Fibroblast of skin of back (primary cell): ENCODE results near the gene COPS9.

Source experiments
- DNase-seq: peaks from one replicate; pipeline ENCODE4 v3.0.0-alpha.2; 2013

COPS9 gene

DNA sequence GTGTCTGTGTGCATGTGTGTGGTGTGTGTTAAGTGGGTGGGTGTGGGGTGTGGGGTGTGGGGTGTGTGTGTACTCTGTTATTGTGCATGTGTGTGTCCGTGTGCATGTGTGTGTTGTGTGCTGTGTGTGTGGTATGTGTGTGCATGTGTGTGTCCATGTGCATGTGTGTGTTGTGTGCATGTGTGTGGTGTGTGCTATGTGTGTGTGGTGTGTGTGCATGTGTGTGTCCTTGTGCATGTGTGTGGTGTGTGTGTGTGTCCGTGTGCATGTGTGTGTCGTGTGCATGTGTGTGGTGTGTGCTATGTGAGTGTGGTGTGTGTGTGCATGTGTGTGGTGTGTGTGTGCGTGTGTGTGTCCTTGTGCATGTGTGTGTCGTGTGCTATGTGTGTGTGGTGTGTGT lies 11.3 kb upstream of the COPS9 start:
- DNase-seq = no peak

DNA sequence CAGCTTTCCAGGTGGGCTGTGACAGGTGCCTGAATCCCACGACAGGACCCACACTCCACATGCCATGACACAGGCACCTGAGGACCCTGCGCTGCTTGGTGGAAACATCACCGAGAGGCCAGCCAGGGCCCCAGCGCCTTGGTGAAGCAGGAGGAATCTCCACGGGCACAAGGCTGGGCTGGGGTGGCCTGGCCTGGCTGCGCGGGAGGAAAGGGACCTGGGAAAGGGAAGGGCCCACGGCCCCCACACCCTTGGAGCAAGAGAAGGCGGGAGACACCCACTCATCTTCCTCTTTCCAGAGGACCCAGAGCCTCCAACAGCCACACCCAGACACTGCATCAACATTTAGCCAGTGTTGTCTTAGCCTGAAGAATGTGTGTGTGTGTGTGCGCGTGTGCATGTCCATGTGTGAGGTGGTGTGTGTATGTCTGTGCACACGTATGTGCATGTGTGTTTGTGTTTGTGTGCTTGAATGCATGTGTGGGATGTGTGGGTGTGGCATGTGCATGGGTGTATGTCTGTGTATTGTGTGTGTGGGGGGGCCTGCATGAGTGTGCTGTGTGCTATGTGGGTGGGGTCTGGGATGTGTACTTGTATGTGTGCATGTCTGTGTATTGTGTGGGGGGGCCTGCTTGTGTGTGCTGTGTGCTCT lies 10.6 kb upstream of the COPS9 start:
- no peak for DNase-seq

DNA sequence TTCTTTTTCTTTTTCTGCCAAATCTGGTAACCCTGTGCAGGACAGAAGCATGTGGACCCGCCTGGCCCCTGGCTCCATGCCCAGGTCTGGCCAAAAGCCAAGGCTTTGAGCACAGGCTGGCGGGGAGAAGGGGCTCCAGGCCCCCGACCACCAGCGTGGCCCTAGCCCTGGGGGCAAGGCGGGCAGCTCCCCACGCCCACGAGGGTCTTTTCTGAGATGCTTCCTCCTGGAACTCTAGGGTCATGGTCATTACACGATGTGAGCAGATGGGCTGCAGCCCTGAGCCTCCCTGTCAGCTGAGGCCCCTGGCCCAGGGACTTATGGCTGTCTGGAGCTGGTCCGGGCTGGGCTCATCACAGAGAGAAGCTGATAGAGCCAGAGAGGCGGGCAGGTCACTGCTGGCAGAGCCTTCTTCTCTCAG lies 10.0 kb upstream of the COPS9 start:
- no peak for DNase-seq

DNA sequence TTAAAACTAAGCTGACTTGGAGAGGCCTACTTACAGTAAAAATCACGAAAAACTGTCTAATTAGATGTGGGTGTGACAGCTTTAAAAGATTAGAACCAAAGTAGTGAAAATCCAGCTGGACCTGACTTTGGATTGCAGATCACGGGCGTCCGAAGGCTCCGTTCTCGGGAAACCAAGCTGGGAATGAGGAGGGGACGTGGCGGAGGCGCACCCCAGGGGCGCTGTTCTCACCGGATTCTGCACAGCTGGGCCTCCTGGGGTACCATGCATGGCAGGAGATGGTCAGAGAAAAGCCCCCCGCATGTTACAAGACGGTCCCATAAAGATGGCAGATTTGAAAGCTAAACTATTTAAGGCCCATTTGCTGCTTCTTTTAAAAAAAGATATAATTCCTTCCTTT lies 9.4 kb upstream of the COPS9 start:
- no peak for DNase-seq

DNA sequence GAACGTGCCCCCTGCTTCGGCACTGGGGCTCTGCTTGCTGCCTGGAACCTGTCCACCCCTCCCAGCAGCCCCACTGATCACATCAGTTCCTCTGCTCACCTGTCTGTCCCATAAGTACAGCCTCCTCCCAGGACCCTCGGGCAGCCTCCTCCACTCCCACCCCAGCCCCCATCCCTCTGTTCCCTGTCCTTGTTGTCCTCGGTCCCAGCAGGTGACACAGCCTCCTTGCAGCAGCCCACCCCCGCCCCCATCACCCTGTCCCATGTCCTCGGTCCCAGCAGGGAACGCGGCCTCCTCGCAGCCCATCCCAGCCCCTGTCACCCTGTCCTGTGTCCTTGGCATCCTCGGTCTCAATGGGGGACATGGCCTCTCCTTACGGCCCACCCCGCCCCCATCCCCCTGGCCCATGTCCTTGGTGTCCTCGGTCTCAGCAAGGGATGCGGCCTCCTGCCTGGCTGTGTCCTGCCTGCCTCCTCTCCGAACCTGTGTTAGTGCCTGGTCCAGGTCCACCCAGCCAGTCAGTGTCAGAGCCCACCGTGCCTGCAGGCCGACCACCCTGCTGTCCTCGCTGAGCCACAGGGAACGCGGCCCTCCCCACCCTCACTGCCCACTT lies 8.7 kb upstream of the COPS9 start:
- no peak for DNase-seq

DNA sequence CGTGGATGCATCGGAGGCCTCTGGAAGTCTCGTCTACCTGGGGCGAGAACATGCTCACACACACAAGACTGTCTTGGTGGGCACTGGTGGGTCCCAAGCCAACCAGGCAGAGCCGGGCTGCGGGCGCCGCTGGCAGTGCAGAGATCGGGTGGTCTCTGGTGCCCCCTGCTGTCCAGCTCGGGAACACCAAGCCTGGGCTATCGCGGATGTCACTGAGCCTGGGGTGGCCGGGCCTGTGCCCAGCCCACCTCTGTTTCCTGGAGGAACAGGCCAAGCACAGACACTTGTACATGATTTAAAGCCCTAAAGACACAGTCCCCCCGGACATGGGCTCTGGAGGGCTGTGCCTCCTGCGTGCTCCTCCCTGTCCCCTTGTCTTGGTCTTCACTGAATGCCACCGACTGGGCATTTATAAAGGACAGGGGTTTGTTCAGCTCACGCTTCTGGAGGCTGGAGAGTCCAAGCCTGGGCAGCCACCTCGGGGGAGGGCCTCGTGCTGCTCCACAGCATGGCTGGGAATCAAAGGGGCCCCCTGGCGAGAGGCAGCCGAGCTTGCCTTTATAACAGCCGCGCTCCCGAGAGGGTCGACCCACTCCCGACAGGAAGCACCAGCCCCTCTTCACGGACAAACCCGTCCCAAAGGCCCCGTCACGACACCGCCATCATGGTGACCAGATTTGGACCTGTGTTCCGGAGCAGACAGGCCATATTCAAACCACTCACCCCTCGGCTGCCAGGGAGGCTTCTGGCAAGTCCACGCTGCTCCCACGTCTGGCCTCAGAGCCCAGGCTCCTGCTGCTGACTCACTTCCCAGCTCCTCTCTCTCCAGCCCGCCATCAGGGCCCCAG lies 7.9 kb upstream of the COPS9 start:
- DNase-seq = peak; percentile 45

DNA sequence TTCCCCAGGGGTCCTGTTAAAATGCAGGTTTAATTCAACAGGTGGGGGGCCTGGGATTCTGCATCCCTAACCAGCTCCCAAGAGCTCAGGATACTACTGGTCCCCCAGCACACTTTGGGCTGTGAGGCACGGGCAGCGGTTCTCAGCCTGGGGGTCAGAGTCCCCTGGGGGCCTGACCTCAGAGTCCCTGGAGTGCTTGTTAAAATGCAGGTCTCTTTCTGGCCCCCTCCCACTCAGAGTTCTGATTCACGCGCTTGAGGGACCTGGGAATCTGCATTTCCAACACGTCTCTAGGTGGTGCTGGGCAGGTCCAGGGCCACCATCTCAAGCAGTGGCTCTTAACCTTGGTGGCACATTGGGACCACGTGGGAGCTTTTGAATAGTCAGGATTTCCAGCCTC lies 7.2 kb upstream of the COPS9 start:
- DNase-seq = no peak

DNA sequence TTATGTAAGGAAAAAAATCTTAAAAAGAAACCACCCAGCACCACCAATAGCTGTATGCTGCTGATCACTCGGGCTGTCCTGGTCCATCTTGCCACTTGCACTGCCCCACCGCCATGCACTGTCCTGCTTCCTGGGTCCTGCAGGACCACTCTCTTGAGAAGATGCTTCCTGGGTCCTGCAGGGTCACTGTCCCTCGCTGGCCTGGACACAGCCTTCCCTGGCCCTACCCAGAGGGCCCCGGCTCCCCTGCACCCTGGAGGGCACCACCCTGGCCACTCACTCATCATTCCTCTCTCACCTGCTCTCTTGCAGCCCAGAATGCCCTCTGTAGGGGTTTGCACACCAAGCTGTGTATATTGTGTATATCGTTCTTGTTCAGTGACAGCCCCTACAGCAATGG lies 6.8 kb upstream of the COPS9 start:
- DNase-seq = no peak

DNA sequence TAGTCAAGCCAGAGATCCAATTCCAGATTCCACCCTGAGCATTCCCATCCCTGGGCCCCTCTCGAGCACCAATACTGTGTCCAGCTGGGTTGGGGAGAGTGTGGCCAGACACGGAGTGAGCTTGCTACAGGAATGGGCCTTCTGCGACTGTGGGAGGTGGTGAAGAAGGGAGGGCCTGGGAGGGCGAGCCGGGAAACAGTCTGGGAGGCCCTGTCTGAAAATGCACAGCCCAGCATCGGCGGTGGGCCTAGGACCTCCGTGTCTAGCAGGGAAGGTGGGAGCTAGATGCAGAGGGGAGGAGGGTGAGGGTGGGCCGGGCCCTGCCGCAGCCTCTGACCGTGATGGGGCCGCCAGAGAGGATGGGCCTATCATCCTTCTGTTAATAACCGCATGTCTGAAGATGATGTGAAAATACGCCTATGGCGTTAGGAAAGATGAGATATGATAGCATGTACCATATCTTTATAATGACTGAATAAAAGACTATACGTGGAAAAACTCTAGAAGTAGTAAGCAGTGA lies 6.2 kb upstream of the COPS9 start:
- DNase-seq = no peak

DNA sequence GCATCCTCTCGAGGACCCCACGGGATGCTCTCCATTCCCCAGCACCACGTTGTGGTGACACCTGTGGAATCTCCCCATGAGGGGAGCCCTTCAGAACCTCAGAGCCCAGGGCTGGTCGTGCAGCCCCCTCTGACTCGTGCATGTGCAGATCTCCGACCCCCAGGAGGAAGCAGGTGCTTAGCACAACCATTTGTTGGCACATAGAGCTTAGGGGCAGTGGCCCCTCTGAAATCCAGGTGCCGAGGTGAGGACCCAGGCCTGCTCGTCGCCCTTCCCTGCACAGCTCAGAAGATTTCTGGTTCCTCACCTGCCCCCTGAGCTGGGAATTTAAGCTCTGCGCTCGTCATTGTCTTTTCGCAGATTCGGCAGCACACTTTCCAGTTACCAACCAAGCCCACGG lies 5.6 kb upstream of the COPS9 start:
- DNase-seq = no peak

DNA sequence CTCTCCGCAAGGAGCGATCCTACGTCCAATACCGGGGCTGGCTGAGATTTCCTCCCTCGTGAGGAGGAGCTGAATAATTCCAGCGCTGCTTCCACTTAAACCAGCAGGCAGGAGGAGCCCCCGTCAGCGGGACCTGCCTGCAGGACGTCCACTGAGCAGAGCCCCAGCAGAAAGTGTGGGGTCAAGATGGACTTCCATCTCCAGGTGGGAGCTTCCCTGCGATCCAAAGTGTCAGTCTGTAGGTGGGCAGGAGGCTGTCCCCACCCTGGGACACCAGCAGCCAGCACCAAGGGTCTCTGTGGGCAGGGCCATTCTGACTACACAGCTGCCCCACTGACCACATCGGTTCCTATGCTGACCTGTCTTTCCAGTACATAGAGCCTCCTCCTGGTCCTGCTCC lies 4.8 kb upstream of the COPS9 start:
- no peak for DNase-seq

DNA sequence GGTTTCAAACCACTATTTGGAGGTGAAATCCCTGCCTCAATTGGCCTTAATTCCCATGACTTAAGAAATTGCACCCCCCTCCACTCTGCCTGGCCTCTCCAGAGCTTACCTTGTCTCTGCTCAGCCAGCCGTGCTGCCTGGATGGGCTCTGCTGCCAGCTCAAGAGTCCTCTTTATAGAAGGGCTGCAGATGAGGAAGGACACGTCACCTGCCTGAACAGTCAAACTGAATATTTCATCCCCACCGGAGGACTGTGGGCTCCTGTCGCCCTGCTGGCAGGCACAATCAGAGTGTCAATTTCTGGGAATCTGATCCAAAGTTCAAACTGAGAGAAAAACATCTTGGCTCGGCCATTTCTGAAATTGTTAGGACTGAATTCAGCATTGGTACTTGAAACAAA lies 4.4 kb upstream of the COPS9 start, which contains the start of gene OTOS:
Gene OTOS (minus strand): TSS at position 148 of the 400 bp plus-strand sequence. CDS start 332 bp downstream, outside the sequence.
- no peak for DNase-seq

DNA sequence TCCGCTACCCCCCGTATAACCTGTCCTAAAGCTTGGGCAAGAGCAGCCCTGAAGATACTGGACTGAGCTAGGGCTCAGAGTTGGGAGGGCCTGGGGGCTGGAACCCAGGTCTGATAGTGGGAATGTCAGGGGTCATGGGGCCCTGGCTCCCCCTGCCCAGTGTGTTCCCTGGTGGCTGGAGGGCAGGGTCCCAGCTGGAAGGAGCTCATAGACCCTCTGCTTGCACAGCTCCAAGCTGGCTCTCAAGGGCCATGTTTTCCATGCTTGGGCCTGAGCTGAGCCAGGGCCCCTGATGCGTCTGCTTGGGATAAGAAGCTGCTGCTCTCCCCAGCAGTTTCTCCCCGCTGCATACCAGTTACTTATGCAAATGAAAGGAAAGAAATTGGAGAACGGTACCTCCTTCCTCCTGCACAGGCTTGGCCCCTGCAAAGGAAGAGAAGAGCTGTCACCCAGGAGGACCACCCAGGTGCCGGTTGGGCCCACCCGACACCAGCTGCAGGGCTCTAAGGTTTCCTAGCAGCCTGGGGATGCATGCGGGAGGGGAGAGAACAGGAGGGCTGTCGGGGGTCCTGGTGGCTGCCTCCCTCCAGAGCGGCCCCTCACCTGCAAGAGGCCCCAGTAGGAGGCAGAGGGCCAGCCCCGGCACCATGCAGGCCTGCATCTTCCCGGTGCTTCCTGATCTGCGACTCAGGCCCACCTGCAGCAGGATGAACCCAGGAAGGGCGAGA lies 3.7 kb upstream of the COPS9 start:
- DNase-seq = no peak

DNA sequence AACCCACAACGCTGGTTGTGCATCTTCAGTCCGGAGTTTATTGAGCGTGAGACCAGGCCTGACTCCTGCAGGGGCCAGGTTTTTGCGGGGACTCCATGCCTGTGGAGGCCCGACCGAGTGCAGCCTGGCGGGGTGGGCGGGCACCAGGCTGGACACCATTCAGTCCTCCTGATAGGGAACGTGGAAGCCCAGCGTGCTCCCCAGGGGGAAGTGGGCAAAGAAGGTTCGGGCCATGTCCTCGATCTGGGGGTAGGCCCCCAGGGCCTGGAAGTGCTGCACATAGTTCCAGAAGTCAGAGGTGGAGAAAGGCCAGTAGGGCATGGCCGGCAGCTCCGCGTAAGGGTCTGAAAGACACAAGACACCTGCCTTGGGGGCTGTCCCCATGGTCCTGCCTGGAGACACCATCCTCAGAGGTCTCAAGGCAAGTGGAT lies 2.9 kb upstream of the COPS9 start:
- no peak for DNase-seq

DNA sequence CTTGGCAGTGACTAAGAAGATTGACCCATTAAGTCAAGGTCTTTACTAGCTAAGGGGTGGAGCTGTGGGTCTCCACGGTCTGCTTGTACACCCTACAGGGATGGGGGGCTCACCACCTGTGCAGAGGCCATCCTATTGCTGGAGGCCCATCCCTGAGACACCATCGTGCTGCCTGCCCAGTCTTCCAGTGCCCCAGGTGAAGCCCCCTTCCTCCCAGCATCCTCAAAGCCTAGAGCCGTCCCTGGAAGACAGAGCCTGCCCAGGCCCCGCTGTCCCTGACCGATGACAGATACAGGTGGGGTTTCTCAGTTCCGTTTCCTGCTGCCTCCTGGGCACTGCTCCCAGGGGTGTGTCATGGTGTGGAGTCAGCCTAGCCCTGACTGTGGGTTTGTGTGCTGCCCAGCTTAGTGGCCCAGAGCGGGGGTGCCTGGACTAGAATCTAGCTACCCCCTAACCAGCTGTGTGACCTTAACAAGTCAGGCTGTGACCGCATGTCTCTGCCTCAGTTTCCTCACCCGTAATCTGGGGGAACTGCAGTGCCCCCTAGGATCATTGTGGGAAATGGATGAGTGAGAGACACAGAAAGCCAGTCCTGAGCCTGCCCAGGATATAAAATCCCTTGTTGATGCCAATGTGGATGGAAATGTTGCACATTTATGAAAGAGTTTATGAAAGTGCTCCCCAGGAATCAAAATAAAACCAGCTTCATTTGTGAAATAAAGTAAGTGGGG lies 2.3 kb upstream of the COPS9 start:
- no peak for DNase-seq

DNA sequence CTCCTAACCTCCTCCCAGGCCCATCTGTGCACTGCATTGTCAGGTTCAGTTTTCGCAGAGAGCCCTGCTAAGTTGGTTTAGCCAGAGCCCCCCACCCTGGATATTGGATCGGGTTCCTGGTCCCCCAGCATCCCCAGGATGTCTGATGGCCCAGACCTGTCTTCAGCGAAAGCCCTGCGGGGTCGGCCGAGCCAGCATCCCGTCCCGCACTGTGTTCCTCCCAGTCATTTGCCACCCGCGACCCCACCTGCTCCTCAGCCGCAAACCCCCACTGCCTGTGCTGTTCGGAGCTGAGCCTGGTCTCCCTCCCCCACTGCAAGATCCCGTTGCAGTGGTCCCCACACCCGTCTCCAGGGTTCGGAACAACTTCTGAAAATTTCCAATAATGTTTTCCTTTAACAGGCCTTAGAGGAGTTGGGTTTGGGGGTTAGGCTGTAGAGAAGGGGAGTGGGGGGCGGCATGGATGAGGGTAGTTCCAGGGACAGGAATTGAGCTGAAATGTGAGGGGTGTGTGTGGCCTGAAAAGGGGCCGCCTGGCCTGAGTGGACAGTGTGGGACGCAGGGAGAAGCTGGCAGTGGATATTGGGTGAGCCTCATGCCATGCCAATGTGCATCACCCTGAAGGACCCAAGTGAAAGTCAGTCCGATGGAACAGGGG lies 1.6 kb upstream of the COPS9 start:
- DNase-seq = no peak

DNA sequence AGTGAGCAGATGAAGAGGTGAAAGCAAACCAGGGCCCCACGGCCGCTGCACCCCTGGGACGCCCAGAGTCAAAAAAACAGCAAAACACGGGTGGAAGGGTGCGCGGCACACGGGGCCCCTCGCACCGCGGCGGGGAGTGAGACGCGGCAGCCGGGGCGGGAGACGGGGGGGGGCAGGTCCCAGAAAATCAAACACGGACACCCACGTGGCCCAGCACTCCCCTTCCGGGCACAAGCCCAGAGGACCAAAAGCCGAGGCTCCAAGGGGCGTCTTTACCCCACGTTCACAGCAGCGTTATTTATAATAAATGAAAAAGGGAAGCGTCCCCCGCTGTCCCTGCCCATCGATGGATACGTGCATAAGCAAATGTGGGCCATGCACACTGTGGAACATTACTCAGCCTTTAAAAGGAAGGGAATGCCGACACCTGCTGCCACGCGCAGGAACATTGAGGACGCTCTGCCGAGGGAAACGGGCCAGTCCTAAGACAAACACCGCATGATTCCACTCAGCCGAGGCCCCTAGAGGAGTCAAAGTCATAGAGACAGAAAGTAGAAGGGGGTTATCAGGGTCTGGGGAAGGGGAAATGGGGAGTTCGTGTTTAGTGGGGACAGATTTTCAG lies 677 bp upstream of the COPS9 start:
- no peak for DNase-seq

DNA sequence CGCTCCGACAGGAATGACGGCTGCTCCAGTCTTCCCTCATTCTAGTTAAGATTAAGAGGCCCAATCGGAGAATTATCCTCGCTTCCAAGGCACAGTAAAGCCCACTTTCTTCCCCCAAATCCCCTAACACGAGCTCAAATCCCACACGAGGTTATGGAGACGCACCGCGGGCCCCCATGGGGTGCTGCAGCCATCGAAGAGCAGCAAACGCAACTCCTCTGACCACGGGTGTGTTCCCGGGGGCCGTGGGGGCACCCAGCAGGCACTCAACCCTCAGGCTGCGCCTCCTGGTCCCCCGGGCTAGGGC lies 446 bp downstream of the COPS9 start:
- no peak for DNase-seq

DNA sequence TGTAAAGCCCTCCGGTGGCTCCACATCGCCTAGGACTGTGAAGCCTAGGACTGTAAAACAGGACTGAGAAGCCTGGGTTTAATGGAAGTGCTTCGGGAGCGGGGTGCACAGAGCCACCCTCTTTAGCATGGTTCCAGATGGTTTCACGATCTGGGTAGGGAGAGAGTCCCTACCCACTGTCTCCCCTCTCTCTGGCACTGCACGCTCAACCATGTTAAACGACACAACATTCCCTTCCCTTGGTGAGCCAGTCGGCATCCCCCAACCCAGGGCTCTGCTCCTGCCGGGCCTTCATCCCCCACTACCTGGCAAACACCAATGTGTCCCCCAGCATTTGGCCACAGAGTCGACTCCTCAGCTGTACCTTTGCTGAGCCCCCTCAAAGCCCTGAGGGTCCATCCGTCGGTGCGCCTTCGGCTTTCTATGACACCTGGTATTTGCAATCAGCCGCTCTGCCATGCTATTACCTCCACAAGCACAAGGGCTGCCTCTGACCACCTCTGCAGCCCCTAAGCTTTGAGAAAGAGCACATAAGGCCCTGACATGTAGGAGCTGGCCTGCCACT lies 1.1 kb downstream of the COPS9 start:
- DNase-seq = no peak

DNA sequence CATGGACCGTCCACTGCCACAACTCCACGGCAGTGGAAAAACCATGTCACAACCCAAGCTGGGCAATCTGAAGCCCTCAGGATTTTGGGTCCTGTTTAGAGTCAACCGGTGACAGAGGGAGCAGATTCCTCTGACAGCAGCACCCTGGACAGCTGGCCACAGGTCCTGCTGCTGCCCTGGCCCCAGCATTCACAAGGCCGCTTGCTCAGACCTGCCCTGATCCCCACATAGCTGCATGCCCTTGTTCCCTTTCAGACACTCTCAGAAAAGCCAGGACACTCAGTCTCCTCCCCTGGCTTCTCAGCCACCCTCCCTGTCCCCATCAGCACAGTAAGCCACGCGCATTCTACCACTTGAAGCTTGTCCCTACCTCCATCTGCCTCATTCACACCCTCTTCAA lies 1.6 kb downstream of the COPS9 start:
- no peak for DNase-seq

DNA sequence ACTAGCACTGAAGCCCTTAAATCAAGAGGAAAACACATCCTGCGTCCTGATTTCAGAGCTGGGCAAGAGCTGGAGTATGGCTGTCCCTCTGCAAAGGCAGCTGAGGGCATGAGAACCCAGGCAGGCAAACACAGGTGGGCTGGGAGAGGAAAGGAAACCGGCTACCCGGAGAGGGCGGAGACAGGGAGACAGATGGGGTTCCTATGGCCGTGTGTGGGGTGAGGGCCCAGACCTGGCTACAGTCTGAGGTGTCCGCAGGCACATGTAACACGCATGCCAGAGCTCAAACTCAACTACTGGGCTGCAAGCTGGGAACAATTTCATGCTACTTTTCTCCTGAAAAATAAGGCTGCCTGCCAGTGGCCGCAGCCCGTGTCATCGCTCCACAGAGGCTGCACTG lies 2.7 kb downstream of the COPS9 start:
- DNase-seq = no peak
